GM12875 (cell line): ENCODE measurements around the gene LSM3.

Source experiments
- H3K4me3 ChIP-seq: one replicate; pipeline ENCODE4 v1.5.1; 2011; ENCODE audit warnings: low read depth, low read length, control low read depth
- TF ChIP-seq, protein P1 (sequence below): IDR thresholded peaks from 2 replicates; pipeline ENCODE4 v1.5.1; 2011; ENCODE audit warnings: low read depth, mild to moderate bottlenecking, control low read depth, inconsistent platforms, low read length, moderate library complexity, borderline replicate concordance; ENCODE audit not compliant: insufficient read depth

The LSM3 gene

DNA sequence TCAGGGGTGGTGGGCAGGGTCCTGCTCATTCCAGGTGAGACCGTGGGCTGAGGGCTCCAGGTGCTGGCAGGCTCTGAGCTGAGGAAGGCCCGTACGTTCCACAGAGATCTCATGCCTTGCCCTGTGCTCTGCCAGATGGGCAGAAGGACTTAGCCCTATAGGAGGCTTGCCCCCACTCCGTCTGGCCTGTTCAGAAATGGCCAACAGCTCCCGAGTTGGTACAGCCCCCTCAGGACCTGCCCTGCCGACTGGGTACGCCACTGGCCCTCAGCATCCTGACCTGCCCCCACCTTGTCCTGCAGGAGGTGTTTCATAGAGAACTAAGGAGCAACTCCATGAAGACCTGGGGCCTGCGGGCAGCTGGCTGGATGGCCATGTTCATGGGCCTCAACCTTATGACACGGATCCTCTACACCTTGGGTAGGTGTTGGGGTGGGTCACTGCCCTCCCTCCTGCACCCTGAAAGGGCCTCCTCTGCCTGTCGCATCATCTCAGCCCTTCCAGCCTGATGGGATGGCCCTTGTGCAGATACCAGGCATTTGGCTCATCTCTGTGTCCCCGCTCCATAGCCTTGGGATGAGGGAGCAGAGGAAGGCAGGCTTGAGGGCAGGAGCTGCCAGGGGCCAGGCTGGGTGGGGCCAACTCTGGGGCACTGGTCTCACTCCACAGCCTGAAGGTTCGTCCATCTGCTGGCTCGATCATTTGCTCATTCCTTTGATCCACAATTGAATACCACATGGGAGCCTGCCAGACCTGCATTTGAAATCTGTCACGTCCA lies 39.5 kb upstream of the LSM3 start:
- H3K4me3 ChIP-seq, result no peak overlapping the region
- TF ChIP-seq, protein P1, sequence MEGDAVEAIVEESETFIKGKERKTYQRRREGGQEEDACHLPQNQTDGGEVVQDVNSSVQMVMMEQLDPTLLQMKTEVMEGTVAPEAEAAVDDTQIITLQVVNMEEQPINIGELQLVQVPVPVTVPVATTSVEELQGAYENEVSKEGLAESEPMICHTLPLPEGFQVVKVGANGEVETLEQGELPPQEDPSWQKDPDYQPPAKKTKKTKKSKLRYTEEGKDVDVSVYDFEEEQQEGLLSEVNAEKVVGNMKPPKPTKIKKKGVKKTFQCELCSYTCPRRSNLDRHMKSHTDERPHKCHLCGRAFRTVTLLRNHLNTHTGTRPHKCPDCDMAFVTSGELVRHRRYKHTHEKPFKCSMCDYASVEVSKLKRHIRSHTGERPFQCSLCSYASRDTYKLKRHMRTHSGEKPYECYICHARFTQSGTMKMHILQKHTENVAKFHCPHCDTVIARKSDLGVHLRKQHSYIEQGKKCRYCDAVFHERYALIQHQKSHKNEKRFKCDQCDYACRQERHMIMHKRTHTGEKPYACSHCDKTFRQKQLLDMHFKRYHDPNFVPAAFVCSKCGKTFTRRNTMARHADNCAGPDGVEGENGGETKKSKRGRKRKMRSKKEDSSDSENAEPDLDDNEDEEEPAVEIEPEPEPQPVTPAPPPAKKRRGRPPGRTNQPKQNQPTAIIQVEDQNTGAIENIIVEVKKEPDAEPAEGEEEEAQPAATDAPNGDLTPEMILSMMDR, result no peak

DNA sequence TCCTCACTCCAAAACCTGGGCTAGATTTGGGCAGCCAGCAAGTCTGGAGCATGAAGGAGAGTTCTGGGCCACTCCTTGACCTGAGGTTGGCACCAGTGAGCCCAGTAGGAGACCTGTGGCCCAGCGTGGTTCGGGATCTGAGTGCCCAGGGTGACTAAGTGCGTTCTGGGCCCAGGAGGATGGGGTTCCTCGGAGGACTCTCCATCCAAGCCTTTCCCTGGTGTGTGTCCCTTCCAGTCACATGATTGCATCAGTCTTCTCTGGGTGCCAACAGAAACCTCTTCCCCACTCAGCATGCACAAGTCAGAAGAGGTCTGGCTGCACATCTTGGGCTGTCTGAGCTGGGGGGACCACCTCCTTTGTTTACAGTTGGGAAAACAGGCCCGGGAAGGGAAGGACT lies 38.8 kb upstream of the LSM3 start:
- H3K4me3 ChIP-seq, result no peak overlapping the region
- TF ChIP-seq, protein P1, result no peak

DNA sequence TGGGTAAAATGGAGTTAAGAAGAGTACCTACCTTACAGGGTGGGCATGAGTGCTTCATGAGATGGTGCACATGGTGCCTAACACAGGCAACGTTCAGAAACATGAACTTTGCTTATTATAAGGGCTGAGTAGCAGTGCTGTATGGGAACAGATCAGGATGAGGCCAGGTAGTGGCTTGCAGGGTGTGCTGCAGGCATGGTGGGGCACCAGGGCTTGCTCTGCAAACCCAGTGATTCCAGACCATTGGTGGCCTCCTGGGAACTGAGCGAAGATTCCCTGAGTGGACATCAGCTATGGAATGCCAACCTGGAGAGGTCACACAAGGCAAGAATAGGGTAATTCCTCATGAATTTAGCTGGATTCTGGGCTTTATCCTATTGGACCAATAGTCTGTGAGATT lies 37.9 kb upstream of the LSM3 start:
- no peak overlapping the region for H3K4me3 ChIP-seq

DNA sequence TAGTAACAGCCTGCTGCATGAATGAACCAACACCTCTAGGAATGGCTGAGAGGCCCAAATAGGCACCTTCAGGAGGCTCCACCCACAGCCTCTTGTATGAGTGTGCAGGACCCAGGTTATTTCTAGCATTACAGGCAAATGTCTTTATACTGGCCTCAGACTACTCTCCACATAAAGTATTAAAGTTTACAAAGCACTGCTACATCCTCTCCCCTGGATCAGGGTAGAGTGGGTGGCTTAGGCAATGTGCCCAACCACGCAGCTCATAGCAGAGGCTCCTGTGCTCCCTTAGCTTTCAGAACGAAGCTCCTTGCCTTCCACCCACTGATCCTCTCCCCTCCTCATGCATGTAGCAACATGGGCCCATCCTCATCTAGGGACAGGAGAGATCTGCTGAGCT lies 37.5 kb upstream of the LSM3 start:
- no peak overlapping the region for H3K4me3 ChIP-seq
- TF ChIP-seq, protein P1, result no peak

More for the DNA sequence above, 37.9 kb upstream of the LSM3 start:
- TF ChIP-seq, protein P1, result no peak

DNA sequence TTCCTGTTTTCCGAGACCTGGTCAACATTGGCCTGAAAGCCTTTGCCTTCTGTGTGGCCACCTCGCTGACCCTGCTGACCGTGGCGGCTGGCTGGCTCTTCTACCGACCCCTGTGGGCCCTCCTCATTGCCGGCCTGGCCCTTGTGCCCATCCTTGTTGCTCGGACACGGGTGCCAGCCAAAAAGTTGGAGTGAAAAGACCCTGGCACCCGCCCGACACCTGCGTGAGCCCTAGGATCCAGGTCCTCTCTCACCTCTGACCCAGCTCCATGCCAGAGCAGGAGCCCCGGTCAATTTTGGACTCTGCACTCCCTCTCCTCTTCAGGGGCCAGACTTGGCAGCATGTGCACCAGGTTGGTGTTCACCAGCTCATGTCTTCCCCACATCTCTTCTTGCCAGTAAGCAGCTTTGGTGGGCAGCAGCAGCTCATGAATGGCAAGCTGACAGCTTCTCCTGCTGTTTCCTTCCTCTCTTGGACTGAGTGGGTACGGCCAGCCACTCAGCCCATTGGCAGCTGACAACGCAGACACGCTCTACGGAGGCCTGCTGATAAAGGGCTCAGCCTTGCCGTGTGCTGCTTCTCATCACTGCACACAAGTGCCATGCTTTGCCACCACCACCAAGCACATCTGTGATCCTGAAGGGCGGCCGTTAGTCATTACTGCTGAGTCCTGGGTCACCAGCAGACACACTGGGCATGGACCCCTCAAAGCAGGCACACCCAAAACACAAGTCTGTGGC lies 36.8 kb upstream of the LSM3 start:
- H3K4me3 ChIP-seq, result no peak overlapping the region
- TF ChIP-seq, protein P1, result no peak

DNA sequence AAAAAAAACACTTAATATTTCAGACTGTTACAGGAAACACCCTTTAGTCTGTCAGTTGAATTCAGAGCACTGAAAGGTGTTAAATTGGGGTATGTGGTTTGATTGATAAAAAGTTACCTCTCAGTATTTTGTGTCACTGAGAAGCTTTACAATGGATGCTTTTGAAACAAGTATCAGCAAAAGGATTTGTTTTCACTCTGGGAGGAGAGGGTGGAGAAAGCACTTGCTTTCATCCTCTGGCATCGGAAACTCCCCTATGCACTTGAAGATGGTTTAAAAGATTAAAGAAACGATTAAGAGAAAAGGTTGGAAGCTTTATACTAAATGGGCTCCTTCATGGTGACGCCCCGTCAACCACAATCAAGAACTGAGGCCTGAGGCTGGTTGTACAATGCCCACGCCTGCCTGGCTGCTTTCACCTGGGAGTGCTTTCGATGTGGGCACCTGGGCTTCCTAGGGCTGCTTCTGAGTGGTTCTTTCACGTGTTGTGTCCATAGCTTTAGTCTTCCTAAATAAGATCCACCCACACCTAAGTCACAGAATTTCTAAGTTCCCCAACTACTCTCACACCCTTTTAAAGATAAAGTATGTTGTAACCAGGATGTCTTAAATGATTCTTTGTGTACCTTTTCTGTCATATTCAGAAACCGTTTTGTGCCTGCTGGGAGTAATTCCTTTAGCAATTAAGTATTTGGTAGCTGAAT lies 35.9 kb upstream of the LSM3 start:
- H3K4me3 ChIP-seq, result no peak overlapping the region
- TF ChIP-seq, protein P1, result no peak
